ENCODE measurements around the gene DIP2C.

- TF ChIP-seq CTCF (IDR thresholded peaks at IDR 0.05) (no peak), POLR2A (IDR thresholded peaks at IDR 0.05) (no peak), POLR2AphosphoS5 (IDR thresholded peaks at IDR 0.05) (no peak), EP300 (IDR thresholded peaks at IDR 0.05) (no peak)
These were observed 131.1 kb downstream of the DIP2C start for GRCh38 chr10:558364-558763.

Data from stomach (tissue), 4 donors.